ENCODE measurements around the gene CTNNA3. TPM values are rescaled to one million over a fixed set of nuclear protein-coding genes. Genes with fewer than 3 reads are reported as not detected.

The CTNNA3 gene
- polyA plus RNA-seq, 3 donors: 0.05 to 0.09 TPM; not detected in 1

DNA sequence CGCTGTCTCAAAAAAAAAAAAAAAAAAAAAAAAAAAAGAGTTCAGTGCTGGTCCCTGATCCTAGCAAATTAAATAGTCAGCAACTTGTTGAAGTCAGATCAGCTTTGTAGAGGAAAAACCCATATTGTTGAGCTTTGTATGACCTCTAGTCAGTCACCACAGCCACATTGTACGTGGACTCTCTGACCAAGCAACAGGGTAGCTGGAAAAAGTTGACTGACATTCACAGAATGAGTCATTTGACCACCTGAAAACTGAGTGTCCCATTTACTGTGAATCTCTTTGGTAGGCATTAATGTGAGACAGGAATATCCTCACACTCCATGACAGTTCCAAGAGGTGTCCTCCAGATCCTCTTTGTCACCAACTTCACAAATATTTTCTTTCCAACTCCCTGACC lies 399.1 kb downstream of the CTNNA3 start:
- WGBS, 3 donors: 84 to 100% (median 91%) methylated on average over 1 to 2 of the region's 2 CpGs

GRCh38 chr10:67288688-67289410 lies 407.1 kb downstream of the CTNNA3 start:
- H3K27ac ChIP-seq (ENCODE audit: low read depth, low read length): no peak overlapping the region
- 82 to 89% (median 85%) methylated on average over 3 of the region's 3 CpGs for WGBS, 3 donors

More for the DNA sequence above, 399.1 kb downstream of the CTNNA3 start:
- H3K27ac ChIP-seq (ENCODE audit: low read depth, low read length): no peak overlapping the region

GRCh38 chr10:67284589-67284988 lies 411.4 kb downstream of the CTNNA3 start:
- 44 to 57% (median 54%) methylated on average over 1 of the region's 1 CpG for WGBS, 3 donors
- H3K27ac ChIP-seq (ENCODE audit: low read depth, low read length): no peak overlapping the region

DNA sequence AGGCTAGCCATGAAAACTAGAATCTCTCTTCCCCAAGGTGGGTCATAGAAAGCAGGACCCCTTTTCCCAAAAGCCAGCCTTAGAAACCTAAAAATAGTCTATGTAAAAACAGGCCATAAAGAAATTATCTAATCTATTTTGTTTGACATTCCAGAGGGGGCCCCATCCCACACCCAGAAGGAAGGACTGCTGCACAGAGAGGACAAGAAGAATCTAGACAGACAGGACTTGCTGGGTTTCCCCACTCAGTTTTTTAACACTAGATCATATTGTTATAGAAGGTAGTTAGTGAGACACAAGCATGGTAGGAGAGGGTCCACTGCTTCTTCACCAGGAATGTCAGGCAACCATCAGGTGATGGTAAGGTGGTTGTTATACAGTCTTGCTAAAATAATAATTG lies 413.1 kb downstream of the CTNNA3 start:
- H3K27ac ChIP-seq (ENCODE audit: low read depth, low read length): no peak overlapping the region

GRCh38 chr10:67280405-67280804 lies 415.6 kb downstream of the CTNNA3 start:
- H3K27ac ChIP-seq (ENCODE audit: low read depth, low read length): no peak overlapping the region
- WGBS, 3 donors: 87 to 88% (median 88%) methylated on average over 4 of the region's 4 CpGs

- no peak overlapping the region for H3K27ac ChIP-seq (ENCODE audit: low read depth, low read length)
- 83 to 89% (median 85%) methylated on average over 2 of the region's 2 CpGs for WGBS, 3 donors
These were observed 418.6 kb downstream of the CTNNA3 start for GRCh38 chr10:67277402-67277801.

- no peak overlapping the region for H3K27ac ChIP-seq (ENCODE audit: low read depth, low read length)
- 55 to 73% (median 63%) methylated on average over 3 of the region's 3 CpGs for WGBS, 3 donors
These were observed 426.2 kb downstream of the CTNNA3 start for GRCh38 chr10:67269828-67270227.

GRCh38 chr10:67268146-67268545 lies 427.8 kb downstream of the CTNNA3 start:
- 94 to 98% (median 98%) methylated on average over 5 of the region's 5 CpGs for WGBS, 3 donors
- H3K27ac ChIP-seq (ENCODE audit: low read depth, low read length): no peak overlapping the region

DNA sequence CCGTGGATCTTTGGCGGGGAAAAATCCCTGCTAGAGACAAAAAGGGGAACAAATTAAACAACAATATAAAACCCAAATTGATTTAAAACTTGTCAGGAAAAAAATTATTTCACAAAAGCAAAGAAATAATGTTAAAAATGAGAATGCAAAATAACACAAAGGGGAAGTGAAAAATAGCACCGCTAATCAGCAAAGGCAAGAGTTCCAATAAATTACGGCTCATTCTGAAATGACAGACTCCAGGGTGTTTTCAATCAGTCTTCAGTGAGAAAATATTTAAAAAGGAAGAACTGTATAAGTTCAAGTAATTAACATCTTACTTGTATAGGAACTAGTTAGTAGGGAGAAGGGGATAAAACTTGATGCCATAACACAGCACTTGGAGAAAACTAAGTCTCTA lies 433.3 kb downstream of the CTNNA3 start:
- 28 to 78% (median 31%) methylated on average over 4 of the region's 4 CpGs for WGBS, 3 donors
- no peak overlapping the region for H3K27ac ChIP-seq (ENCODE audit: low read depth, low read length)

GRCh38 chr10:67261300-67261797 lies 434.6 kb downstream of the CTNNA3 start:
- H3K27ac ChIP-seq (ENCODE audit: low read depth, low read length): no peak overlapping the region
- 76 to 88% (median 77%) methylated on average over 3 of the region's 3 CpGs for WGBS, 3 donors

- 34 to 86% (median 83%) methylated on average over 4 of the region's 4 CpGs for WGBS, 3 donors
- H3K27ac ChIP-seq (ENCODE audit: low read depth, low read length): no peak overlapping the region
These were observed 436.6 kb downstream of the CTNNA3 start for GRCh38 chr10:67259319-67259929.

DNA sequence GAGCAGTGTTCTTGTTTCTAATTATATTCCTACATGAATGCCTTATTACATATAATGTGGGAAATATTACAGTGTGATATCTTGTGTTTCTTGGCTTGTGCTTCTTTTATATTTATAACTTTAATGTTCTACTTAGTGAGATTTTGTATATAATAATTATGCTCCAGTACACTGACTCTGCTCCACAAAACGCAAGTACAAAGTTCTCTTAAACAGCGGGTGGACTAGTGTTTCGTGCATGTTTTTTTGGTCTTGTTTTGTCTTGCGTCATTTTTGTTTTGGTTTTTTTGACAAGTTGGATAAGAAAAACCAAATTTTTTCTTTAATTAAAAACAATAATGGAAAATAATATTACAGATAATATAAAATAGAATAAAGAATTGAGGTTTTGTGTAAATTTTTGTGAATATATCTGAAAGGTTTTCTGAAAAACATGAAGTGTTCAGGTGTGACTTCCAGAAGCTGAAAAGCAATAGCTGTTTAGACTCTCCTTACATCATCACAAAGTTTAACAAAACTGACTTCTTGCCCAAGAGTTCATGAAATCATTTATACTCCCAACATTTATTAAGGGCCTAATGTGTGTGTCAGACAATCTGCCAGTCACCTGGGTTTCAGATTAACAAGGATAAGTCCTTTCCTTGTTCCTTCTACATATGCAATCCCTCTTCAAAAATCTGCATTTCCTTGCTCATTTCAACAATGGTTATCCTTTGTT lies 438.4 kb downstream of the CTNNA3 start:
- no peak overlapping the region for H3K27ac ChIP-seq (ENCODE audit: low read depth, low read length)
- WGBS, 3 donors: 63 to 92% (median 86%) methylated on average over 4 of the region's 4 CpGs

- no peak overlapping the region for H3K27ac ChIP-seq (ENCODE audit: low read depth, low read length)
- 33 to 64% (median 47%) methylated on average over 2 of the region's 2 CpGs for WGBS, 3 donors
These were observed 439.0 kb downstream of the CTNNA3 start for GRCh38 chr10:67257018-67257417.

GRCh38 chr10:67250686-67251085 lies 445.3 kb downstream of the CTNNA3 start:
- WGBS, 3 donors: 81 to 93% (median 88%) methylated on average over 1 of the region's 1 CpG
- no peak overlapping the region for H3K27ac ChIP-seq (ENCODE audit: low read depth, low read length)

- WGBS, 3 donors: 85 to 95% (median 88%) methylated on average over 3 of the region's 3 CpGs
- H3K27ac ChIP-seq (ENCODE audit: low read depth, low read length): no peak overlapping the region
These were observed 449.9 kb downstream of the CTNNA3 start for GRCh38 chr10:67246066-67246555.

- no peak overlapping the region for H3K27ac ChIP-seq (ENCODE audit: low read depth, low read length)
- WGBS, 3 donors: 54 to 74% (median 71%) methylated on average over 3 of the region's 3 CpGs
These were observed 453.5 kb downstream of the CTNNA3 start for GRCh38 chr10:67242528-67242927.

- 6 to 59% (median 46%) methylated on average over 1 of the region's 1 CpG for WGBS, 3 donors
These were observed 454.5 kb downstream of the CTNNA3 start for GRCh38 chr10:67241451-67241850.

DNA sequence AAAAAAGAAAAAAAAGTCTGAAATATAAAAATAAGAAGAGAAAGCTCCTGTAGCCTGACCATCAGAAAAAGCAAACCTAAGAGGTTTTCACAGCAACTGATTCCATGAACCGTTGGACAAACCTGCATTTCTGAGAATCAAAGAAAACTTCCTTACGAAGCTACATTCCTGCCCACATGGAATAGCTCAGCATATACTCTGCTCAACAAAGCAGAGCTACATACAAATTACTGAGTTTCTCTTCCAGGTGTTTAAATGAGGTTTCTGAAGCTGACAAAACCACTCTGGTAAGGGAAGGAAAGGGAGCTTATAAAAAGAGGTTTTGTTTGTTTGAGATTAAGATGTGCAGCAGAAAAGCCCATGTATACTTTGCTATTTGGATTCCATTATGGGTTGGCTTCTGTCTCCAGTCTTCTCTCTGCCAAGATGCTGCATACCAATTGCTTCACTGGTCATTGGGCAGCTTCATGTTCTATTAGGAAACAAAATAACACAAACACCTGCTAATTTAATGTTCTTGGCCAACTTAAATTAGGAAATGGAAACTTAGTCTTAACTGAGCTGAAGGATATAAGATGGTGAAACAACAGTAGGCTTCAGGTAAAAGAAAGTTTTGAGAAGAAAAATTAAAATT lies 456.0 kb downstream of the CTNNA3 start:
- no peak overlapping the region for H3K27ac ChIP-seq (ENCODE audit: low read depth, low read length)
- 66 to 74% (median 71%) methylated on average over 2 of the region's 2 CpGs for WGBS, 3 donors

More at GRCh38 chr10:67241451-67241850, 454.5 kb downstream of the CTNNA3 start:
- no peak overlapping the region for H3K27ac ChIP-seq (ENCODE audit: low read depth, low read length)

Measured in adipose tissue (tissue), 3 donors.